Progenitor cell of endocrine pancreas (in vitro differentiated cells): ENCODE results near the gene COL4A6. TPM values are rescaled to one million over a fixed set of nuclear protein-coding genes. Genes with fewer than 3 reads are reported as not detected.

Experiments used
- DNase-seq: peaks from one replicate; pipeline ENCODE4 v3.0.0; 2021; ENCODE audit warnings: low spot score; ENCODE audit not compliant: unreplicated experiment
- H3K27ac Mint-ChIP-seq: 2 replicates; pipeline ENCODE4 v1.8.0; 2021; ENCODE audit warnings: mild to moderate bottlenecking, moderate library complexity, mixed read lengths
- H3K27me3 Mint-ChIP-seq: 2 replicates; pipeline ENCODE4 v1.8.0; 2021; ENCODE audit warnings: mixed read lengths
- H3K36me3 Mint-ChIP-seq: 2 replicates; pipeline ENCODE4 v1.8.0; 2022; ENCODE audit warnings: mixed read lengths; ENCODE audit not compliant: insufficient read depth
- H3K4me1 Mint-ChIP-seq: 2 replicates; pipeline ENCODE4 v1.8.0; 2021; ENCODE audit warnings: low read depth, mixed read lengths
- H3K4me3 Mint-ChIP-seq: 2 replicates; pipeline ENCODE4 v1.8.0; 2021; ENCODE audit warnings: low read depth, mild to moderate bottlenecking, moderate library complexity, mixed read lengths
- H3K9me3 Mint-ChIP-seq: 2 replicates; pipeline ENCODE4 v1.8.0; 2021; ENCODE audit warnings: low read depth, mixed read lengths
- total RNA-seq: library from RNA; stranded (reverse); gene quantifications from 2 replicates; pipeline ENCODE4 v1.2.1, GENCODE V29; 2021
- TF ChIP-seq, protein P1 (sequence below): fragments of 200-600 bp; sonication (generic); IDR thresholded peaks from one replicate; pipeline ENCODE4 v1.5.0; 2021; ENCODE audit warnings: antibody characterized with exemption, mild to moderate bottlenecking; ENCODE audit not compliant: unreplicated experiment

Gene COL4A6
- total RNA-seq, 1 donor from 2014 or later = 66.6 TPM

DNA sequence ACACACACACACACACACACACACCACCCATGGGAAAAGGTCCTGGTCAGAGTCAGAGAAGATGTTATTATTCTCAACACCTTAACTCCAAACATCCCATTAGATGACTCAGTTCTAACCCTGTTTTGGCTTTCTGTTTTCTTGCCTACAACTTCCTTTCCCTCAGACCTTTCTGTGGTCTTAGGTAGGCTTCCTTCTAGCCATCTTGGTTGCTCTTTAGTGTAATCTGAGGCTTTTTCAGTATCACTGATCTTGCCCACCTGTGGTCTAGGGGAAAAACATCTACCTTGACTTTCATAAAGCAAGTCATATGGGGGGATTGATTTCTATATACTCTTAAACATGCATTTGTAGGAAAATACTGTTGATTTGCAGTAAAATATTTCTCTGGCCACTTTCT lies 289.7 kb downstream of the COL4A6 start:
- DNase-seq = no peak
- Mint-ChIP-seq H3K9me3 (no peaks in the 10 kb centered on the region), H3K36me3 (peaks cover 6% of the 10 kb centered on the region), H3K4me3 (no peak overlapping the region), H3K4me1 (no peaks in the 10 kb centered on the region), H3K27me3 (no peaks in the 10 kb centered on the region), H3K27ac (no peak overlapping the region)
- TF ChIP-seq, protein P1, sequence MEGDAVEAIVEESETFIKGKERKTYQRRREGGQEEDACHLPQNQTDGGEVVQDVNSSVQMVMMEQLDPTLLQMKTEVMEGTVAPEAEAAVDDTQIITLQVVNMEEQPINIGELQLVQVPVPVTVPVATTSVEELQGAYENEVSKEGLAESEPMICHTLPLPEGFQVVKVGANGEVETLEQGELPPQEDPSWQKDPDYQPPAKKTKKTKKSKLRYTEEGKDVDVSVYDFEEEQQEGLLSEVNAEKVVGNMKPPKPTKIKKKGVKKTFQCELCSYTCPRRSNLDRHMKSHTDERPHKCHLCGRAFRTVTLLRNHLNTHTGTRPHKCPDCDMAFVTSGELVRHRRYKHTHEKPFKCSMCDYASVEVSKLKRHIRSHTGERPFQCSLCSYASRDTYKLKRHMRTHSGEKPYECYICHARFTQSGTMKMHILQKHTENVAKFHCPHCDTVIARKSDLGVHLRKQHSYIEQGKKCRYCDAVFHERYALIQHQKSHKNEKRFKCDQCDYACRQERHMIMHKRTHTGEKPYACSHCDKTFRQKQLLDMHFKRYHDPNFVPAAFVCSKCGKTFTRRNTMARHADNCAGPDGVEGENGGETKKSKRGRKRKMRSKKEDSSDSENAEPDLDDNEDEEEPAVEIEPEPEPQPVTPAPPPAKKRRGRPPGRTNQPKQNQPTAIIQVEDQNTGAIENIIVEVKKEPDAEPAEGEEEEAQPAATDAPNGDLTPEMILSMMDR = no peak

DNA sequence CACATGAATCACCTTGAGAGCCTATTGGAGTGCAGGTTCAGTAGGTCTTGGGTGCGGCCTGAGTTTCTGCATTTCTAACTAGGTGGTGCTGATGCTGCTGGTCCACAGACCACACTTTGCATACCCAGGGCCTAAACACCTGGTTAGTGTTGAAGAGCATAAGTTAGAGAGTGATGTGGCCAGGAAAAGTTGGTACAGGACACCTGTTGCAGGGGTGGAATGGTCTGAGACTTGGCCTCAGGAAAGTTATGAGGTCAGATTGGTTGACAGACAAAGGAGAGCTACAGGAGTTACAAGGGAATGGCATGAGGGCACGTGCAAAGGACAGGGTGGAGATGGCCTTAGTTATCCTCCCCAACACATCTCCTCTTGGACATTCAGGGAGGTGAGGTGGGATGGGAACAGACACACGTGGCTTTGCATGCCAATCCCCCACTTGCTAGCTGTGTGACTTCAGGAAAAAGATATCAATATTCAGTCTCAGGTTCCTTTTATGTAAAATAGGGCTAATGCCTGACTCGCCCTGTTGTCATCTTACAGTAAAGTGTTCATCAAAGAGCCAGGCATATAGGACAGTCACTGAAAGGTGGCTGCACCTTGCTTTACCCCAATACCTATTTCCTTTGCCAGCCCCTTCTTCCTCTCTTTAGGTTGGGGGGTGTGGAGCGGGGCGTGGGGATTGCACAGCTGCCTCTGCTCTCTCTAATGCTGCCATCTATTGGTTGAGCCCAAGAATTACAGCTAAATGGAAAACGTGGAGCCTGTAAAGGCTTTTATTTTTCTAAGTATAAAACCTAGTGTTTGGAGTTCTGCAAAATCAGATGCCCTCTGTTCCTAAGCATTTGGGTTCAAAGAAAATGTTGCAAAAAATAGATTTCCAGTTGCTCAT lies 299.2 kb downstream of the COL4A6 start:
- no peak for DNase-seq
- H3K4me3 Mint-ChIP-seq = no peak overlapping the region
- TF ChIP-seq, protein P1 = peak; percentile 48
- peaks cover 13% of the 10 kb centered on the region for H3K36me3 Mint-ChIP-seq
- no peaks in the 10 kb centered on the region for H3K4me1 Mint-ChIP-seq
- no peaks in the 10 kb centered on the region for H3K9me3 Mint-ChIP-seq
- no peaks in the 10 kb centered on the region for H3K27me3 Mint-ChIP-seq
- no peak overlapping the region for H3K27ac Mint-ChIP-seq

DNA sequence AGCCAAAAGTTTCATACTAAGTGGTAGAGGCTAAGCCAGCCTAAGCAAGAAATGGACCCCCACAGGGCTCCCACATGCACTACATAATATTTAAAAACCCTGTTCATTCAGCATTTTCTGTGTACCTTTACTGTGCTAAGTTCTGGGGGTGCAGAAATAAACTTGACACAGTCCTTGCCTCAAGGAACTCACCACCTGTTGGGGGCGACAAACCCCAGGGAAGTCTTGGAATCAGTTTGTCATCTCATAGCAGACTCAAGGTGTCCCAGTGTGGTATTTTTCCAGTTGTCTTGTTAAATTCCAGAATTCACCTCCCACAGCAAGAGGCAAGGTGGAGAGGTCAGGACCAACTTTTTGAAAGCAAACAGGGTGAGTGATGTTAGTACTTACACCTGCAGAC lies 303.5 kb downstream of the COL4A6 start:
- no peak for DNase-seq
- H3K27ac Mint-ChIP-seq = no peak overlapping the region
- no peaks in the 10 kb centered on the region for H3K27me3 Mint-ChIP-seq
- peaks cover 20% of the 10 kb centered on the region for H3K36me3 Mint-ChIP-seq
- no peaks in the 10 kb centered on the region for H3K4me1 Mint-ChIP-seq
- H3K9me3 Mint-ChIP-seq = no peaks in the 10 kb centered on the region
- H3K4me3 Mint-ChIP-seq = no peak overlapping the region
- TF ChIP-seq, protein P1 = no peak

DNA sequence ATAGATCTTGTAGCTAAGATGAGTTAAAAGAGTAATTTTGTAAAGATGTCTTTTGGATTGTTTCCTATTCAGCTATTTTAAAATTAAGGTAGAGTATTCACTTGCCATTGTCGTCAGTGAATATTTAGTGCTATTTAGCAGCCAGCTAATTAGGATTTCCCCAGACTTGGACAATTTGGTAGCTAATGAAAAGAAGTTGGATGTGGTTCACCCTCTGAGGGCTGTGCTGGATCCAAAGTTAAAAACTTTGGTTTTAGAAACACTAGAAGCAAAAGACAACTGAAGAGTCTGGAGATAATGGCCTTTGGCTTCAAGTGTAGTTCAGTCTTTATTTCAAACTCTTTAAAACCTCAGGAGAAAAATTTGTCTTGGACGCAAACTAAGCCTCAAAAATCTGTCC lies 305.3 kb downstream of the COL4A6 start:
- no peaks in the 10 kb centered on the region for H3K4me1 Mint-ChIP-seq
- H3K27ac Mint-ChIP-seq = no peak overlapping the region
- no peak for DNase-seq
- TF ChIP-seq, protein P1 = no peak
- H3K36me3 Mint-ChIP-seq = peaks cover 15% of the 10 kb centered on the region
- H3K27me3 Mint-ChIP-seq = no peaks in the 10 kb centered on the region
- no peaks in the 10 kb centered on the region for H3K9me3 Mint-ChIP-seq
- H3K4me3 Mint-ChIP-seq = no peak overlapping the region

DNA sequence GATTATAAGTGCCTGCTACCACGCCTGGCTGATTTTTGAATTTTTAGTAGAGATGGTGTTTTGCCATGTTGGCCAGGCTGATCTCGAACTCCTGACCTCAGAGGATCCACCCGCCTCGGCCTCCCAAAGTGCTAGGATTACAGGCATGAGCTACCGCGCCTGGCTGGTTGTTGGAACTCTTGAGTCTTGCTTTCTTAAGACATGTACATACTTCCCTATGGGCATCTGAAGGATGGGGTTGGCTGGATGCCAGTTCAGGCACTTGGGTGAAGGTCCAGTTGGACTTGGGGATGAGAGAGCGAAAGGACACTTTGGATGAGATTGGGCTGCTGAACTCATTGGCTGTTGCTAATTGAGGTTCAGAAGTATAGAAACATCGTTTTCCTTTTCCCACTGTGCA lies 306.2 kb downstream of the COL4A6 start:
- H3K4me3 Mint-ChIP-seq = no peak overlapping the region
- H3K27me3 Mint-ChIP-seq = no peaks in the 10 kb centered on the region
- DNase-seq = no peak
- no peaks in the 10 kb centered on the region for H3K9me3 Mint-ChIP-seq
- TF ChIP-seq, protein P1 = no peak
- H3K27ac Mint-ChIP-seq = no peak overlapping the region
- H3K4me1 Mint-ChIP-seq = no peaks in the 10 kb centered on the region
- peaks cover 13% of the 10 kb centered on the region for H3K36me3 Mint-ChIP-seq
